SIG-M5 treated with dmso at 0.1 percent for 504 hours (cell line): Measurements from ENCODE around the gene ESPNL.
"Not testable (repeated sequence)": the region's sequence is repeated elsewhere in the genome, so short reads cannot be mapped to it uniquely, and the experiment has no call there.

Source experiments
- DNase-seq: peaks from one replicate; lab custom pipeline; 2025; ENCODE audit not compliant: unreplicated experiment; lab: John Stamatoyannopoulos, UW

ESPNL gene

GRCh38 chr2:238169048-238169707 is 69.0 kb downstream of the ESPNL start:
- DNase-seq, result no peak

- no peak for DNase-seq
Observed at GRCh38 chr2:238169708-238170251, 69.6 kb downstream of the ESPNL start.

- no peak for DNase-seq
Observed at GRCh38 chr2:238170386-238171071, 70.4 kb downstream of the ESPNL start.

DNA sequence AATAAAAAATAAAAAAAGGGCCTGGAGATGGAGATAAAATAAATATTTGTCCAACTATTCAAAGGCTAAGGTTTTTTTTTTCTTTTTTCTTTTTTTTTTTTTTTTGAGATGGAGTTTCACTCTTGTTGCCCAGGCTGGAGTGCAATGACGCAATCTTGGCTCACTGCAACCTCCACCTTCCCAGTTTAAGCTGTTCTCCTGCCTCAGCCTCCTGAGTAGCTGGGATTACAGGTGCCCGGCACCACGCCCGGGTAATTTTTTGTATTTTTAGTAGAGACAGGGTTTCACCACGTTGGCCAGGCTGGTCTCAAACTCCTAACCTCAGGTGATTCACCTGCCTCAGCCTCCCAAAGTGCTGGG is 70.9 kb downstream of the ESPNL start:
- not testable (repeated sequence) for DNase-seq

- no peak for DNase-seq
Observed at GRCh38 chr2:238171575-238172187, 71.5 kb downstream of the ESPNL start.

GRCh38 chr2:238172439-238172838 is 72.3 kb downstream of the ESPNL start:
- no peak for DNase-seq

DNA sequence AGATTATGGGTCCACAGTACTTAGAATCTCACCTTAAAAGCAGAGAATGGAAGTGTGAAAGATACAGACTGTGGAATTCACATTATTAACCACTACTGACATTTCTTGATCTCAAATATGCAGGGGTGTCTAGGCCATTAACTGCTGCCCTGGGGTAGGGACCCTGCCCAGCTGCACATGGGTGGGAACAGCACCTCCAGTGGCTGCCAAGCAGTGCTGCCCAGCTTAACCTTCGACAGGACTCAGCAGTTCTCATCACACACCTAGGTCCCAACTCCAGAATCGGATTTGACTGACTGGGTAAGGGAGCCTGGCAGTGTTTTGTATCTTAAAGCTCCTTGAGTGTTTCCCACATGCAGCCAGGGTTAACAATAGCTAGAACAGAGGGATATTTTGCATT is 73.6 kb downstream of the ESPNL start:
- no peak for DNase-seq

- DNase-seq, result no peak
Observed at GRCh38 chr2:238174291-238174690, 74.2 kb downstream of the ESPNL start.

GRCh38 chr2:238174701-238175100 is 74.6 kb downstream of the ESPNL start:
- no peak for DNase-seq

GRCh38 chr2:238176613-238177012 is 76.5 kb downstream of the ESPNL start:
- no peak for DNase-seq

DNA sequence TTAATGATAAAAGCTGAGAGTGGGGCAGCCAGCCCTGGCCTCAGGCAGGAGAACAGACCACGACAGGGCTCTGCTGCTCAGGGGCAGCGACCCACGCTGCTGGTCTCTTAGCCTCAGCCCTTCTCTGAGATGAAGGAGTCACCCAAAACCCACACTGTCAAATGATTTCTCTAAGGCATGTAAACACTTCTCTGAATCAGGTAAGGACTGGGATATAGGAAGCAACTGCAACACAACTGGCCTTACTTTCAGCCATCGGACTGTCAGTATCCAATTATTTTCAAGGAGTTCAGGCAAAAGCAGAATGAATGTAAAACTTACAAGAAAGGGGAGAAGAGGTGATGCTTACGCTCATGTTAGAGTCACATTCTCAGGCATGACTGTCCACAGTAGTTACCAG is 80.4 kb downstream of the ESPNL start:
- no peak for DNase-seq

DNA sequence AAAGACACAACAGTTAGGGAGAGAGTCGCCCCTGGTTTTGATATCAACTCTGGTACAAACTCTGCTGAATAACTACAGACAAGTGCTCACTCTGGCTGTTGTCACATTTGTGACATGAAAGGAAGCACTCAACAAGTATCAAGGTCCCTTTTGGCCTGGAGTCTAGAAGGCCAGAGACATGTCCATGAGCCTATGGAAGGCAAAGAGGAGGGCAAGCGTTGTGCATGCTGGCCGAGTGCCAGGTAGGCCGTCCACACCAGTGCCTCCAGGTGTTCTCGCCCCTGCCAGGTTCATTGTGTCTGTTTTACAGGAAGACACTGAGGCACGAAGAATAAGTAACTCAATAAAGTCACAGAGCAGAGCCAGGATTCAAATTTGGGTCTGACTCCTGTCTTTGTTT is 82.2 kb downstream of the ESPNL start:
- DNase-seq, result no peak
